ENCODE data around the gene CENPM. TPM values are rescaled to one million over a fixed set of nuclear protein-coding genes. Genes with fewer than 3 reads are reported as not detected.
"Not testable (repeated sequence)": the region's sequence is repeated elsewhere in the genome, so short reads cannot be mapped to it uniquely, and the experiment has no call there.

The CENPM gene
- total RNA-seq, 2 donors from 2014 or later, result 34.7 to 115 TPM

- ATAC-seq, result no peak
- Mint-ChIP-seq H3K9me3 (no peaks in the 10 kb centered on the region), H3K4me1 (ENCODE audit: low read depth in 2 of 2) (peaks cover 10 to 14% of the 10 kb centered on the region in 2 donors), H3K27me3 (no peaks in the 10 kb centered on the region), H3K36me3 (peaks cover 7% of the 10 kb centered on the region), H3K27ac (peak overlapping the region in 1 of 2 donors; percentile 42), H3K4me3 (no peak overlapping the region)
- no peak for DNase-seq (ENCODE audit: low spot score)
Observed at GRCh38 chr22:41949297-41949965, 2.5 kb upstream of the CENPM start.

- not testable (repeated sequence) for H3K9me3 Mint-ChIP-seq; ATAC-seq; H3K27me3 Mint-ChIP-seq; DNase-seq (ENCODE audit: low spot score); H3K36me3 Mint-ChIP-seq; H3K4me3 Mint-ChIP-seq
- H3K27ac Mint-ChIP-seq, result peak overlapping the region in 1 of 2 donors; percentile 42
- H3K4me1 Mint-ChIP-seq (ENCODE audit: low read depth in 2 of 2), result peaks cover 10 to 15% of the 10 kb centered on the region in 2 donors
Observed at GRCh38 chr22:41948928-41949296, 2.0 kb upstream of the CENPM start.

GRCh38 chr22:41948142-41948541 is 1.2 kb upstream of the CENPM start:
- no peaks in the 10 kb centered on the region for H3K9me3 Mint-ChIP-seq
- no peak for ATAC-seq
- no peaks in the 10 kb centered on the region for H3K27me3 Mint-ChIP-seq
- DNase-seq (ENCODE audit: low spot score), result no peak
- H3K27ac Mint-ChIP-seq, result no peak overlapping the region
- H3K36me3 Mint-ChIP-seq, result peaks cover 12% of the 10 kb centered on the region
- H3K4me1 Mint-ChIP-seq (ENCODE audit: low read depth in 2 of 2), result peaks cover 10 to 22% of the 10 kb centered on the region in 2 donors
- H3K4me3 Mint-ChIP-seq, result peak overlapping the region; percentile 99

- DNase-seq (ENCODE audit: low spot score) (no peak), ATAC-seq (no peak)
- Mint-ChIP-seq H3K4me3 (peak overlapping the region; percentile 99), H3K27ac (peak overlapping the region; percentile 82 to 87), H3K36me3 (peaks cover 12% of the 10 kb centered on the region), H3K9me3 (no peaks in the 10 kb centered on the region), H3K27me3 (no peaks in the 10 kb centered on the region), H3K4me1 (ENCODE audit: low read depth in 2 of 2) (peaks cover 10 to 22% of the 10 kb centered on the region in 2 donors)
Observed at GRCh38 chr22:41947424-41948080, 600 bp upstream of the CENPM start.

GRCh38 chr22:41943661-41944209 is 3.2 kb downstream of the CENPM start:
- Mint-ChIP-seq H3K27me3 (no peaks in the 10 kb centered on the region), H3K9me3 (no peaks in the 10 kb centered on the region), H3K4me3 (peak overlapping the region; percentile 56), H3K36me3 (peaks cover 12% of the 10 kb centered on the region), H3K27ac (no peak overlapping the region), H3K4me1 (ENCODE audit: low read depth in 2 of 2) (peaks cover 30 to 47% of the 10 kb centered on the region in 2 donors)
- ATAC-seq, result no peak
- no peak for DNase-seq (ENCODE audit: low spot score)

- Mint-ChIP-seq H3K9me3 (no peaks in the 10 kb centered on the region), H3K4me3 (peak overlapping the region; percentile 44), H3K36me3 (peaks cover 12% of the 10 kb centered on the region), H3K4me1 (ENCODE audit: low read depth in 2 of 2) (peaks cover 27 to 41% of the 10 kb centered on the region in 2 donors), H3K27me3 (no peaks in the 10 kb centered on the region), H3K27ac (peak overlapping the region; percentile 91 to 95)
- peak; percentile 80 for DNase-seq (ENCODE audit: low spot score)
- ATAC-seq, result peak; percentile 82 to 91
Observed at GRCh38 chr22:41940832-41941765, 5.9 kb downstream of the CENPM start.

GRCh38 chr22:41939981-41940831 is 6.7 kb downstream of the CENPM start:
- peak overlapping the region; percentile 91 to 95 for H3K27ac Mint-ChIP-seq
- peak overlapping the region; percentile 73 for H3K4me3 Mint-ChIP-seq
- peaks cover 5% of the 10 kb centered on the region for H3K36me3 Mint-ChIP-seq
- no peak for DNase-seq (ENCODE audit: low spot score)
- no peaks in the 10 kb centered on the region for H3K9me3 Mint-ChIP-seq
- H3K4me1 Mint-ChIP-seq (ENCODE audit: low read depth in 2 of 2), result peaks cover 21 to 34% of the 10 kb centered on the region in 2 donors
- no peaks in the 10 kb centered on the region for H3K27me3 Mint-ChIP-seq
- peak; percentile 53 to 79 for ATAC-seq

GRCh38 chr22:41936894-41937169 is 10.1 kb downstream of the CENPM start:
- Mint-ChIP-seq H3K36me3 (no peaks in the 10 kb centered on the region), H3K9me3 (no peaks in the 10 kb centered on the region), H3K4me1 (ENCODE audit: low read depth in 2 of 2) (peaks cover 21 to 25% of the 10 kb centered on the region in 2 donors), H3K27ac (no peak overlapping the region), H3K4me3 (no peak overlapping the region), H3K27me3 (no peaks in the 10 kb centered on the region)
- ATAC-seq (no peak), DNase-seq (ENCODE audit: low spot score) (no peak)

GRCh38 chr22:41935509-41935908 is 11.4 kb downstream of the CENPM start:
- DNase-seq (ENCODE audit: low spot score) (no peak), ATAC-seq (no peak)
- Mint-ChIP-seq H3K36me3 (no peaks in the 10 kb centered on the region), H3K27me3 (no peaks in the 10 kb centered on the region), H3K4me3 (no peak overlapping the region), H3K9me3 (no peaks in the 10 kb centered on the region), H3K4me1 (ENCODE audit: low read depth in 2 of 2) (peaks cover 14% of the 10 kb centered on the region in 2 donors), H3K27ac (no peak overlapping the region)

- Mint-ChIP-seq H3K4me1 (ENCODE audit: low read depth in 2 of 2) (peaks cover 8 to 10% of the 10 kb centered on the region in 2 donors), H3K4me3 (no peak overlapping the region)
- no peak for ATAC-seq
Observed at GRCh38 chr22:41935015-41935351, 12.0 kb downstream of the CENPM start.

GRCh38 chr22:41934284-41935014 is 12.5 kb downstream of the CENPM start:
- H3K4me3 Mint-ChIP-seq, result no peak overlapping the region
- DNase-seq (ENCODE audit: low spot score), result no peak
- no peak overlapping the region for H3K27ac Mint-ChIP-seq
- no peaks in the 10 kb centered on the region for H3K9me3 Mint-ChIP-seq
- peaks cover 3 to 5% of the 10 kb centered on the region in 2 donors for H3K4me1 Mint-ChIP-seq (ENCODE audit: low read depth in 2 of 2)
- no peaks in the 10 kb centered on the region for H3K36me3 Mint-ChIP-seq
- H3K27me3 Mint-ChIP-seq, result no peaks in the 10 kb centered on the region
- ATAC-seq, result no peak

More at GRCh38 chr22:41935015-41935351, 12.0 kb downstream of the CENPM start:
- Mint-ChIP-seq H3K36me3 (no peaks in the 10 kb centered on the region), H3K27ac (no peak overlapping the region), H3K9me3 (no peaks in the 10 kb centered on the region), H3K27me3 (no peaks in the 10 kb centered on the region)
- DNase-seq (ENCODE audit: low spot score), result no peak

GRCh38 chr22:41933411-41934177 is 13.4 kb downstream of the CENPM start:
- H3K27me3 Mint-ChIP-seq, result no peaks in the 10 kb centered on the region
- ATAC-seq (peak in 1 of 2 donors; percentile 9), DNase-seq (ENCODE audit: low spot score) (no peak)
- H3K9me3 Mint-ChIP-seq, result no peaks in the 10 kb centered on the region
- no peak overlapping the region for H3K27ac Mint-ChIP-seq
- H3K36me3 Mint-ChIP-seq, result no peaks in the 10 kb centered on the region
- H3K4me1 Mint-ChIP-seq (ENCODE audit: low read depth in 2 of 2), result peaks cover 0 to 2% of the 10 kb centered on the region in 2 donors
- no peak overlapping the region for H3K4me3 Mint-ChIP-seq
